ENCODE measurements around the gene SYT2. TPM values are rescaled to one million over a fixed set of nuclear protein-coding genes. Genes with fewer than 3 reads are reported as not detected.

SYT2 gene
- total RNA-seq, 1 experiment from 2014 or later = not detected

GRCh38 chr1:202665417-202665816 lies 44.8 kb downstream of the SYT2 start:
- no peak overlapping the region for H3K27ac ChIP-seq (ENCODE audit: low read depth, low read length)
- ChIA-PET POLR2A (no interaction called here), RAD21 (ENCODE audit: low non-redundant PET in 1 of 2, low total read pairs in 2 of 2, uncharacterized antibody in 2 of 2, unreplicated experiment in 2 of 2) (no interaction called here), CTCF (no interaction called here)
- no peak overlapping the region for H2AFZ ChIP-seq (ENCODE audit: low read depth, low read length, poor library complexity, severe bottlenecking)
- H3K4me2 ChIP-seq (ENCODE audit: low read length) = no peak overlapping the region
- H3K9ac ChIP-seq (ENCODE audit: low read length) = no peak overlapping the region
- no peaks in the 10 kb centered on the region for H3K9me2 ChIP-seq (ENCODE audit: insufficient read depth)
- no peak for DNase-seq (ENCODE audit: low read depth, low spot score)
- H3K4me1 ChIP-seq (ENCODE audit: control insufficient read depth in 1 of 2, insufficient read depth in 2 of 2, low read length in 2 of 2) = peaks cover 0 to 4% of the 10 kb centered on the region in 2 experiments; a peak in 1 of 4 replicates
- ATAC-seq = no peak
- H3K9me3 ChIP-seq (ENCODE audit: control insufficient read depth in 1 of 2, insufficient read depth in 1 of 2, low read depth in 1 of 2, low read length in 2 of 2) = no peaks in the 10 kb centered on the region
- no TSS peak for BruUV-seq (replicated peaks)
- intact Hi-C loops (cut with micrococcal nuclease) = no loop called here
- no peak overlapping the region for H3K4me3 ChIP-seq (replicated peaks in 1 of 2; ENCODE audit: low read depth in 1 of 2, low read length in 2 of 2)
- no peak for TF ChIP-seq SP1 (IDR thresholded peaks at IDR 0.05; ENCODE audit: low read depth)
- no peak for TF ChIP-seq CBX3 (IDR thresholded peaks at IDR 0.05; ENCODE audit: low read depth)
- TF ChIP-seq REST (IDR thresholded peaks at IDR 0.05; ENCODE audit: low read depth) = no peak
- TF ChIP-seq EGR1 (IDR thresholded peaks at IDR 0.05; ENCODE audit: low read depth) = no peak
- TF ChIP-seq ZFX (IDR thresholded peaks at IDR 0.05) = no peak
- TF ChIP-seq FOSL1 (IDR thresholded peaks at IDR 0.05; ENCODE audit: low read depth) = no peak
- no peak for TF ChIP-seq YY1 (IDR thresholded peaks at IDR 0.05; ENCODE audit: extremely low read depth, insufficient replicate concordance, low read depth, low read length)
- no peak for TF ChIP-seq POLR2A (IDR thresholded peaks at IDR 0.05; ENCODE audit: borderline replicate concordance, extremely low read depth, insufficient read depth, insufficient read length)
- no peak for TF ChIP-seq MAX (IDR thresholded peaks at IDR 0.05)
- no peak for TF ChIP-seq EZH2 (IDR thresholded peaks at IDR 0.05)
- no peak for TF ChIP-seq ZNF274 (IDR thresholded peaks at IDR 0.05; ENCODE audit: low read depth, low read length)
- H4K20me1 ChIP-seq (ENCODE audit: insufficient read depth) = no peaks in the 10 kb centered on the region
- H3K27me3 ChIP-seq (ENCODE audit: insufficient read depth, low read length) = peaks cover 19% of the 10 kb centered on the region
- H3K36me3 ChIP-seq (ENCODE audit: control insufficient read depth in 1 of 2, insufficient read depth in 2 of 2, low read length in 2 of 2) = no peaks in the 10 kb centered on the region
- H3K79me2 ChIP-seq (ENCODE audit: insufficient read depth, low read length) = no peaks in the 10 kb centered on the region
